PFSK-1 (cell line): ENCODE results near the gene GINS1.

Experiments
- POLR2AphosphoS5 ChIP-seq: IDR thresholded peaks from 2 replicates; pipeline ENCODE4 v1.6.1; 2012; ENCODE audit warnings: low read depth, mild to moderate bottlenecking, control low read depth, low read length, moderate library complexity
- REST ChIP-seq, 2 experiments: IDR thresholded peaks; 2 replicates each; pipeline versions ENCODE4 v1.6.1 to v1.8.0; 2011 to 2012; ENCODE audit warnings: low read depth in 2 of 2, low read length in 2 of 2, control low read depth in 1 of 2, inconsistent platforms in 1 of 2, mild to moderate bottlenecking in 1 of 2, moderate library complexity in 1 of 2; ENCODE audit not compliant: insufficient read depth in 1 of 2
- SIN3A ChIP-seq: IDR thresholded peaks from 2 replicates; pipeline ENCODE4 v1.6.1; 2012; ENCODE audit warnings: mild to moderate bottlenecking, low read length, moderate library complexity, borderline replicate concordance; ENCODE audit not compliant: insufficient read depth
- TAF1 ChIP-seq: IDR thresholded peaks from 2 replicates; pipeline ENCODE4 v1.6.1; 2012; ENCODE audit warnings: low read length, control low read depth, borderline replicate concordance; ENCODE audit not compliant: insufficient read depth

GRCh38 chr20:25397821-25398220, 9.7 kb upstream of the GINS1 start:
- no peak for TF ChIP-seq TAF1
- TF ChIP-seq SIN3A, result no peak
- no peak for TF ChIP-seq REST (IDR thresholded peaks at IDR 0.05; ENCODE audit: insufficient read depth in 1 of 2, low read depth in 2 of 2, low read length in 2 of 2)
- no peak for TF ChIP-seq POLR2AphosphoS5
